Neural crest cell (in vitro differentiated cells): Measurements from ENCODE around the gene CHCHD10. TPM values are rescaled to one million over a fixed set of nuclear protein-coding genes. Genes with fewer than 3 reads are reported as not detected.

Experiments
- DNase-seq: peaks from one replicate; pipeline ENCODE4 v3.0.0; 2021; ENCODE audit warnings: low read depth, mixed read lengths, low spot score
- H3K27ac Mint-ChIP-seq: one replicate; pipeline ENCODE4 v1.8.0; 2021; ENCODE audit warnings: mild to moderate bottlenecking, mixed read lengths; ENCODE audit not compliant: unreplicated experiment
- H3K27me3 Mint-ChIP-seq: 2 replicates; pipeline ENCODE4 v1.8.0; 2021; ENCODE audit warnings: low read depth, mild to moderate bottlenecking, mixed read lengths
- H3K36me3 Mint-ChIP-seq: 2 replicates; pipeline ENCODE4 v1.8.0; 2021; ENCODE audit warnings: low read depth, mild to moderate bottlenecking, mixed read lengths
- H3K4me1 Mint-ChIP-seq: 2 replicates; pipeline ENCODE4 v1.8.0; 2021; ENCODE audit warnings: mixed read lengths
- H3K4me3 Mint-ChIP-seq: one replicate; pipeline ENCODE4 v1.8.0; 2021; ENCODE audit warnings: mild to moderate bottlenecking, mixed read lengths
- H3K9me3 Mint-ChIP-seq: 2 replicates; pipeline ENCODE4 v1.8.0; 2021; ENCODE audit warnings: mixed read lengths
- total RNA-seq: library from RNA; stranded (reverse); gene quantifications from 2 replicates; pipeline ENCODE4 v1.2.1, GENCODE V29; 2021
- TF ChIP-seq, protein P1 (sequence below): fragments of 200-600 bp; sonication (generic); conservative IDR thresholded peaks from 2 replicates; pipeline ENCODE4 v1.5.0; 2021; ENCODE audit warnings: antibody characterized with exemption, mild to moderate bottlenecking

The CHCHD10 gene
- total RNA-seq, 1 donor from 2014 or later = 38.8 TPM

DNA sequence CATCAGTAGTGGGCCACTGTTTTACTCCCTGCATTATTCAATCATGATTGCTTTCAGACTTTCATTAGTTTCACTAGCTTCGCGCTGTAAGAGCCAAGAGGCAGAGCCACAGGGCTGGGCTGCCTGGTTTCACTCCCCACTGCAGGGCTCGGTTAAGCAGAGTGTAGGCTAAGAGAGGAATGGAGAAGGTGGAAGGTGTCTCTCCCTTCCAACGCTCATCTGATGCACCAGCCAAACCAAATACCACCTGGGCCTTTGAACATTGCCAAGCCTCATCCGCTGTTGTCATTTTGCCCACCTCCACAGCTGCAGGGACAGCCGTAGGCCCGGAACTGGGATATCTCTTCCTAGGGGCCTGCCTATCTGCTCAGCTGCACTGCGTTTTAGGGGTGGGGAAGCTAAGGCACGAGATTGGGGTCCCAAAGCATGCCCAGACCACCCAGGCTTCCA is 18.5 kb upstream of the CHCHD10 start:
- Mint-ChIP-seq H3K36me3 (no peaks in the 10 kb centered on the region), H3K4me3 (peak overlapping the region; percentile 75), H3K4me1 (peaks cover 36% of the 10 kb centered on the region), H3K9me3 (no peaks in the 10 kb centered on the region), H3K27ac (peak overlapping the region; percentile 96), H3K27me3 (no peaks in the 10 kb centered on the region)
- DNase-seq = no peak
- TF ChIP-seq, protein P1, sequence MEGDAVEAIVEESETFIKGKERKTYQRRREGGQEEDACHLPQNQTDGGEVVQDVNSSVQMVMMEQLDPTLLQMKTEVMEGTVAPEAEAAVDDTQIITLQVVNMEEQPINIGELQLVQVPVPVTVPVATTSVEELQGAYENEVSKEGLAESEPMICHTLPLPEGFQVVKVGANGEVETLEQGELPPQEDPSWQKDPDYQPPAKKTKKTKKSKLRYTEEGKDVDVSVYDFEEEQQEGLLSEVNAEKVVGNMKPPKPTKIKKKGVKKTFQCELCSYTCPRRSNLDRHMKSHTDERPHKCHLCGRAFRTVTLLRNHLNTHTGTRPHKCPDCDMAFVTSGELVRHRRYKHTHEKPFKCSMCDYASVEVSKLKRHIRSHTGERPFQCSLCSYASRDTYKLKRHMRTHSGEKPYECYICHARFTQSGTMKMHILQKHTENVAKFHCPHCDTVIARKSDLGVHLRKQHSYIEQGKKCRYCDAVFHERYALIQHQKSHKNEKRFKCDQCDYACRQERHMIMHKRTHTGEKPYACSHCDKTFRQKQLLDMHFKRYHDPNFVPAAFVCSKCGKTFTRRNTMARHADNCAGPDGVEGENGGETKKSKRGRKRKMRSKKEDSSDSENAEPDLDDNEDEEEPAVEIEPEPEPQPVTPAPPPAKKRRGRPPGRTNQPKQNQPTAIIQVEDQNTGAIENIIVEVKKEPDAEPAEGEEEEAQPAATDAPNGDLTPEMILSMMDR = no peak

DNA sequence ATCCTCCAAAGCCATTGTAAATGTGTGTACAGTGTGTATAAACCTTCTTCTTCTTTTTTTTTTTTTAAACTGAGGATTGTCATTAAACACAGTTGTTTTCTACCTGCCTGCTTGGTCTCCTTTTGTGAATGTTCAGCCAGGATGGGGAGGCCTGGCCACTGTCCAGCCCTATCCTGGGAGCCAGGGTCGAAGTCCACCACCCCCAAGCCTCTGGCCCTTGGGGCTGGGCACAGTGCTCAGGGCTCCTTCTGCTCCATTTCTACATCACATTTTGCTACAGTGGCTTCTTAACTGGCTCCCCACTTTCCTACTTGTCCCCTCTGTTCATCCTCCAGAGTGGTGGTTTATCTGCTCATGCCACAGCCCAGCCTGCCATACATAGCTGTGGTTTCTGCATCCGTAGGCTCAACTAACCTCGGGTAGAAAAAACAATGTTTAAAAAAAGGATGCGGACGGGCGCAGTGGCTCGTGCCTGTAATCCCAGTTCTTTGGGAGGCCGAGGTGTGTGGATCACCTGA is 16.5 kb upstream of the CHCHD10 start:
- Mint-ChIP-seq H3K4me3 (peak overlapping the region; percentile 38), H3K4me1 (peaks cover 33% of the 10 kb centered on the region), H3K27ac (no peak overlapping the region), H3K27me3 (no peaks in the 10 kb centered on the region), H3K36me3 (no peaks in the 10 kb centered on the region), H3K9me3 (no peaks in the 10 kb centered on the region)
- DNase-seq = no peak
- TF ChIP-seq, protein P1 = no peak

DNA sequence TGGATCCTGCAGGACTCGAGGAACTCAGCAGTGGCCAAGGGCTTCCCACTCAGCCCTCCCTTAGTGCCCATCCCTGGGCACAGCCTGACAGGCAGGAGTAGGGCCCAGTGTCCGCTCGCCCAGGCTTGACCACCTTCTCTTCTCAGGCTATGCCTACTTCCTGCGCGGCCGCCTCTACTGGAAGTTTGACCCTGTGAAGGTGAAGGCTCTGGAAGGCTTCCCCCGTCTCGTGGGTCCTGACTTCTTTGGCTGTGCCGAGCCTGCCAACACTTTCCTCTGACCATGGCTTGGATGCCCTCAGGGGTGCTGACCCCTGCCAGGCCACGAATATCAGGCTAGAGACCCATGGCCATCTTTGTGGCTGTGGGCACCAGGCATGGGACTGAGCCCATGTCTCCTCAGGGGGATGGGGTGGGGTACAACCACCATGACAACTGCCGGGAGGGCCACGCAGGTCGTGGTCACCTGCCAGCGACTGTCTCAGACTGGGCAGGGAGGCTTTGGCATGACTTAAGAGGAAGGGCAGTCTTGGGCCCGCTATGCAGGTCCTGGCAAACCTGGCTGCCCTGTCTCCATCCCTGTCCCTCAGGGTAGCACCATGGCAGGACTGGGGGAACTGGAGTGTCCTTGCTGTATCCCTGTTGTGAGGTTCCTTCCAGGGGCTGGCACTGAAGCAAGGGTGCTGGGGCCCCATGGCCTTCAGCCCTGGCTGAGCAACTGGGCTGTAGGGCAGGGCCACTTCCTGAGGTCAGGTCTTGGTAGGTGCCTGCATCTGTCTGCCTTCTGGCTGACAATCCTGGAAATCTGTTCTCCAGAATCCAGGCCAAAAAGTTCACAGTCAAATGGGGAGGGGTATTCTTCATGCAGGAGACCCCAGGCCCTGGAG is 15.7 kb upstream of the CHCHD10 start:
- Mint-ChIP-seq H3K27ac (no peak overlapping the region), H3K9me3 (no peaks in the 10 kb centered on the region), H3K36me3 (no peaks in the 10 kb centered on the region), H3K4me1 (peaks cover 28% of the 10 kb centered on the region), H3K4me3 (peak overlapping the region; percentile 38), H3K27me3 (no peaks in the 10 kb centered on the region)
- no peak for DNase-seq
- TF ChIP-seq, protein P1 = no peak

DNA sequence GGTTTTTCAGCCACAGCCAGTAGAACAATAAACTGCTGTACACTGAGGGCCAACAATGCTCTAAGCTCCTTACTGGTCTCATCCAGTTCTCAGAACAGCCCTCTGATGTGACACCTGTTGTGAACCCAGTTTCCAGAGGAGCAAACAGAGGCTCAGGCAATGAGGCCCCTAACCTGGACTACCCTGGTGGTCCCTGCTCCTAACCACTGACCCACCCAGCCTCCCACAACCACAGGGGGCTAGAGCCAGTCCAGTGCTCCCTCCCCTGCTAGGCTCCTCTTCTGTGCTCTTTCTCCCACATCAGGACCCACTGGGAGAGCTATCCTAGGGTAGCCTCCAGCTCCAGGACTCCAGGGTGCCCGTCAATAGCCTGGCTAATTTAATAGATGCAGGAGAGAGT is 14.9 kb upstream of the CHCHD10 start:
- Mint-ChIP-seq H3K4me3 (no peak overlapping the region), H3K9me3 (no peaks in the 10 kb centered on the region), H3K36me3 (no peaks in the 10 kb centered on the region), H3K27ac (no peak overlapping the region), H3K4me1 (peaks cover 20% of the 10 kb centered on the region), H3K27me3 (no peaks in the 10 kb centered on the region)
- TF ChIP-seq, protein P1 = no peak
- DNase-seq = no peak

DNA sequence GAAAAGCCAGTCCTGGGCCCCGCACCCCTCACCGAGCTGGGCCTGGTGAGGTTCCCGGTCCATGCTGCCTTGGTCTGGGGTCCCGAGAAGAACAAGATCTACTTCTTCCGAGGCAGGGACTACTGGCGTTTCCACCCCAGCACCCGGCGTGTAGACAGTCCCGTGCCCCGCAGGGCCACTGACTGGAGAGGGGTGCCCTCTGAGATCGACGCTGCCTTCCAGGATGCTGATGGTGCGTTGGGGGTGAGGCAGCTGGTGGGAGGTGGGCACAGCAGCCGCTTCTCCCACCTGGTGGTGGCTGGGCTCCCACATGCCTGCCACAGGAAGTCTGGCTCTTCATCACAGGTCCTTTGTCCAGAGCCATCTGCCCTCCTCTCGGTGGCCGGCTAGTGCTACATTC is 14.5 kb upstream of the CHCHD10 start:
- peaks cover 17% of the 10 kb centered on the region for H3K4me1 Mint-ChIP-seq

More for the DNA sequence above, 14.5 kb upstream of the CHCHD10 start:
- no peaks in the 10 kb centered on the region for H3K9me3 Mint-ChIP-seq
- TF ChIP-seq, protein P1 = no peak
- no peaks in the 10 kb centered on the region for H3K36me3 Mint-ChIP-seq
- H3K4me3 Mint-ChIP-seq = no peak overlapping the region
- DNase-seq = no peak
- H3K27me3 Mint-ChIP-seq = no peaks in the 10 kb centered on the region
- H3K27ac Mint-ChIP-seq = no peak overlapping the region
